Trophoblast cell (in vitro differentiated cells and primary cell): Measurements from ENCODE around the gene GPR171.
A peak's percentile ranks its signal among the peaks of the same experiment; 100 is the strongest.

ENCODE experiments used
- DNase-seq, 2 donors: peaks; one replicate each; pipeline ENCODE4 v3.0.0-alpha.2; 2016
- H2AFZ ChIP-seq: 2 replicates; pipeline ENCODE4 v1.6.1; 2013; ENCODE audit warnings: low read length, moderate library complexity, mild to moderate bottlenecking; ENCODE audit not compliant: insufficient read depth, poor library complexity
- H2AK5ac ChIP-seq: 2 replicates; pipeline ENCODE4 v1.6.1; 2013; ENCODE audit warnings: mild to moderate bottlenecking, low read length
- H2BK120ac ChIP-seq: 2 replicates; pipeline ENCODE4 v1.6.1; 2013; ENCODE audit warnings: low read length, mild to moderate bottlenecking, moderate library complexity; ENCODE audit not compliant: insufficient read depth, poor library complexity
- H2BK12ac ChIP-seq: 2 replicates; pipeline ENCODE4 v1.6.1; 2013; ENCODE audit warnings: mild to moderate bottlenecking, low read length, moderate library complexity
- H2BK5ac ChIP-seq: 2 replicates; pipeline ENCODE4 v1.6.1; 2013; ENCODE audit warnings: low read length, low read depth, moderate library complexity, mild to moderate bottlenecking; ENCODE audit not compliant: poor library complexity
- H3K14ac ChIP-seq: 2 replicates; pipeline ENCODE4 v1.6.1; 2013; ENCODE audit warnings: mild to moderate bottlenecking, low read length
- H3K18ac ChIP-seq: 2 replicates; pipeline ENCODE4 v1.6.1; 2013; ENCODE audit warnings: mild to moderate bottlenecking, low read length
- H3K23ac ChIP-seq: 2 replicates; pipeline ENCODE4 v1.6.1; 2013; ENCODE audit warnings: low read length
- H3K27ac ChIP-seq: 2 replicates; pipeline ENCODE4 v1.5.1; 2013; ENCODE audit warnings: low read depth, mild to moderate bottlenecking, inconsistent platforms, low read length, moderate library complexity
- H3K27me3 ChIP-seq: 2 replicates; pipeline ENCODE4 v1.6.1; 2013; ENCODE audit warnings: inconsistent platforms, mild to moderate bottlenecking, low read length, moderate library complexity; ENCODE audit not compliant: insufficient read depth
- H3K36me3 ChIP-seq, 2 experiments: 1 replicate in 1 of 2; 2 replicates in 1 of 2; pipeline ENCODE4 v1.6.1; 2013; ENCODE audit warnings: low read length in 2 of 2, mild to moderate bottlenecking in 2 of 2, moderate library complexity in 1 of 2; ENCODE audit not compliant: insufficient read depth in 2 of 2, control insufficient read depth in 1 of 2
- H3K4ac ChIP-seq: 2 replicates; pipeline ENCODE4 v1.6.1; 2013; ENCODE audit warnings: low read depth, mild to moderate bottlenecking, low read length, moderate library complexity
- H3K4me1 ChIP-seq, 2 experiments: 1 replicate in 1 of 2; 2 replicates in 1 of 2; pipeline ENCODE4 v1.6.1; 2013; ENCODE audit warnings: low read length in 2 of 2, mild to moderate bottlenecking in 2 of 2, moderate library complexity in 1 of 2; ENCODE audit not compliant: insufficient read depth in 2 of 2, control insufficient read depth in 1 of 2
- H3K4me2 ChIP-seq: 2 replicates; pipeline ENCODE4 v1.6.1; 2013; ENCODE audit warnings: inconsistent platforms, mild to moderate bottlenecking, low read length, moderate library complexity
- H3K4me3 ChIP-seq: 2 replicates; pipeline ENCODE4 v1.5.1; 2013; ENCODE audit warnings: mild to moderate bottlenecking, low read depth, low read length, inconsistent platforms
- H3K79me1 ChIP-seq: one replicate; pipeline ENCODE4 v1.6.1; 2013; ENCODE audit warnings: low read length
- H3K79me2 ChIP-seq: 2 replicates; pipeline ENCODE4 v1.6.1; 2013; ENCODE audit warnings: low read length, mild to moderate bottlenecking; ENCODE audit not compliant: control insufficient read depth, insufficient read depth, poor library complexity
- H3K9ac ChIP-seq: 2 replicates; pipeline ENCODE4 v1.6.1; 2013; ENCODE audit warnings: mild to moderate bottlenecking, low read length
- H3K9me3 ChIP-seq: 2 replicates; pipeline ENCODE4 v1.6.1; 2013; ENCODE audit warnings: low read depth, mild to moderate bottlenecking, control low read depth, inconsistent platforms, low read length; ENCODE audit not compliant: insufficient read depth
- H4K12ac ChIP-seq: 2 replicates; pipeline ENCODE4 v1.6.1; 2013; ENCODE audit warnings: low read depth, mild to moderate bottlenecking, low read length, moderate library complexity
- H4K8ac ChIP-seq: 2 replicates; pipeline ENCODE4 v1.6.1; 2013; ENCODE audit warnings: low read depth, mild to moderate bottlenecking, low read length, moderate library complexity
- H4K91ac ChIP-seq: one replicate; pipeline ENCODE4 v1.6.1; 2013; ENCODE audit warnings: low read depth, mild to moderate bottlenecking, low read length, moderate library complexity
- WGBS: extraction: QIAGEN DNeasy Blood & Tissue Kit; methylation state at CpG from one replicate; pipeline ENCODE4 v1.1.7; 2013; ENCODE audit warnings: missing lambda C conversion rate; ENCODE audit not compliant: insufficient read length, insufficient coverage; ENCODE audit errors: extremely low coverage; 5-methylcytosine and 5-hydroxymethylcytosine counted together

Gene GPR171

DNA sequence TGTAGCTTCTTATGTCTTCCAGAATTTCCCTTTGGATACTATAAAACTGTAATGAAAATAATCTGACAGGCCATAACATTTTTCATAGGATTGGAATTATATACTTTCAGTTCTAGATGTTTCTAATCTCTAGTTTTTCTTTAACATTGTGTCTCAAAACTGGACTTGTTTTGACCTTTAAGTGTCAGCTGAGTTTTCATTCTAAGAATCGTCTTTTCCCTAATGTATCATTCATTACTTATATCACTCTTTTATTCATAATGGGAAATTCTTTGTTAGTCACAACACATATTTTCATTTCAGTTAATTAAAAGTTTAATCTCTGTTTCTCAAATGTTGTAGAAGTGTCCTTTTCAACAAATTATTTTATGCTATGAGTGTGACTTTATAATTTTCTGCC lies 11.9 kb downstream of the GPR171 start:
- Histone ChIP-seq H3K4me1 (no peaks in the 10 kb centered on the region), H3K27me3 (no peaks in the 10 kb centered on the region), H2BK120ac (no peak overlapping the region), H2AK5ac (no peak overlapping the region), H2BK12ac (no peak overlapping the region), H3K79me1 (no peaks in the 10 kb centered on the region), H4K91ac (no peak overlapping the region), H3K14ac (no peak overlapping the region), H4K8ac (no peak overlapping the region), H3K36me3 (peaks cover 11 to 13% of the 10 kb centered on the region in 2 experiments), H3K9me3 (no peaks in the 10 kb centered on the region), H2BK5ac (no peak overlapping the region), H3K9ac (no peak overlapping the region), H3K23ac (no peak overlapping the region), H3K4me3 (no peak overlapping the region), H4K12ac (no peak overlapping the region), H3K4me2 (no peak overlapping the region), H2AFZ (no peak overlapping the region), H3K4ac (no peak overlapping the region), H3K27ac (no peak overlapping the region), H3K79me2 (no peaks in the 10 kb centered on the region), H3K18ac (no peak overlapping the region)
- DNase-seq: no peak
- no CpG with 5 or more reads among the region's 1 CpG for WGBS

DNA sequence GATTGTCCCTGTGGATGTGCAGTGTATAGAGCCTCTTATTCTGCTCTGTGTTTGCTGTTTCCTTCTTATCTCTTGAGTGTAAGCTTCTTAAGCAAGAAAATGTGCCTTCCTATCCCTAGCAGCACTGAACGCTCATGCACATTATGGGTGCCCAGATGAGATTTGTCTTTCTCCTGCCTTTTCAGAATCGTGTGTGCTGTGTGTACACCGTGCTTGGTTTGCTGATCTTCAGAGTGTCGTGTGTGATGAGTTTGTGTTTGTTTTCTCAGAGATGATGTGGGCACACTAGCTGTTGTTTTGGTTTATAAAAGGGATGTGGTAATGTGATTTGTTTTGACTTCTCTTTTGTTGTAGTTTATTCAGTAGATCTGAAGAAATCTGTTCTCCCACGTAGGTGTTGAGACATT lies 19.7 kb downstream of the GPR171 start:
- no peak overlapping the region for H2AFZ ChIP-seq
- H3K36me3 ChIP-seq: peaks cover 9 to 14% of the 10 kb centered on the region in 2 experiments
- H3K4me3 ChIP-seq: no peak overlapping the region
- H3K18ac ChIP-seq: no peak overlapping the region
- H3K27me3 ChIP-seq: no peaks in the 10 kb centered on the region
- H3K9me3 ChIP-seq: no peaks in the 10 kb centered on the region
- peaks cover 2% of the 10 kb centered on the region for H3K79me1 ChIP-seq
- WGBS: no CpG with 5 or more reads among the region's 5 CpGs
- no peaks in the 10 kb centered on the region for H3K79me2 ChIP-seq
- H3K27ac ChIP-seq: no peak overlapping the region
- H4K91ac ChIP-seq: no peak overlapping the region
- H2BK120ac ChIP-seq: no peak overlapping the region
- H4K12ac ChIP-seq: no peak overlapping the region
- H3K4me1 ChIP-seq: peaks cover 0 to 4% of the 10 kb centered on the region in 2 experiments
- no peak overlapping the region for H3K23ac ChIP-seq
- H2BK5ac ChIP-seq: no peak overlapping the region
- H3K4ac ChIP-seq: no peak overlapping the region
- no peak overlapping the region for H3K14ac ChIP-seq
- no peak overlapping the region for H4K8ac ChIP-seq
- no peak overlapping the region for H3K4me2 ChIP-seq
- no peak overlapping the region for H2AK5ac ChIP-seq
- H3K9ac ChIP-seq: no peak overlapping the region
- no peak overlapping the region for H2BK12ac ChIP-seq
- DNase-seq: no peak

DNA sequence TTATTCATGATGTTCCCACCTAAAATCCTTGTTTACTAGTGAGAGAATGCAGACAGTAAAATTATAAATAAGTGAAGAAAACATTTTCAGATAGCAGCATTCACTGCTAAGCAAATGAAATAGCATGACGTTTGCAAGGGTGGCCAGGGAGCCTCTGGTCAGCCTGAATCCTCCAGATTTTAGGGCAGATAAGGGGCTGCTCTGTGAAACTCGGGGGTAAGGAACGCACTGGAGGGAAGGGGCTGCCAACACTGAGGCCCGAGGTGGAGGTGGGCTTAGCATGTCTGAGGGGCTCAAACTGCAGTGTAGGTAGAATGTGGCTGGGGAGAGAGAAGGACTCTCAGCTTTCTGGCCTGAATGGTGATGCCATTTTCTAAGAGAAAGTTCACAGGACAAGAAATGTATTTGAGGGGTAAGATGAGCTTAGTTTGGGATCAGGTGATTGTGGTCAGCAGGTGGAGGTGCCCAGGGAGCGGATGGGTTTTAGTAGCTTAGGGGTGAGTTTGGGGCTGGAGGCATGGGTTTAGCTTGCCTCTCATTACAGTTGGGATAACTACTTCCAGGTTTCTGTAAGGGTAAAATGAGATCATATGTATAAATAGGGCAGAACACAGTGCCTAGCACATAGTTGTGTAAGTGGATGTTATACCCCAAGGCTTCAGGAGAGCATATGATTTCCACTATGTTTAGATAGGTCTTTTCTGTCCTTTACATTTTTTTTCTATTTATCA lies 20.5 kb downstream of the GPR171 start:
- Histone ChIP-seq H3K79me2 (no peaks in the 10 kb centered on the region), H4K8ac (no peak overlapping the region), H4K91ac (peak overlapping the region; percentile 11), H3K4ac (no peak overlapping the region), H2BK5ac (no peak overlapping the region), H3K4me1 (peaks cover 0 to 4% of the 10 kb centered on the region in 2 experiments), H3K4me3 (no peak overlapping the region), H2BK12ac (peak overlapping the region; percentile 9), H2AFZ (no peak overlapping the region), H3K79me1 (peaks cover 2% of the 10 kb centered on the region), H3K14ac (peak overlapping the region; percentile 48), H3K9ac (no peak overlapping the region), H3K23ac (no peak overlapping the region), H3K36me3 (peaks cover 10 to 14% of the 10 kb centered on the region in 2 experiments), H2BK120ac (no peak overlapping the region), H3K18ac (peak overlapping the region; percentile 56), H3K9me3 (no peaks in the 10 kb centered on the region), H3K27me3 (no peaks in the 10 kb centered on the region), H3K27ac (no peak overlapping the region), H2AK5ac (no peak overlapping the region), H3K4me2 (no peak overlapping the region), H4K12ac (peak overlapping the region; percentile 18)
- no peak for DNase-seq
- no CpG with 5 or more reads among the region's 5 CpGs for WGBS

DNA sequence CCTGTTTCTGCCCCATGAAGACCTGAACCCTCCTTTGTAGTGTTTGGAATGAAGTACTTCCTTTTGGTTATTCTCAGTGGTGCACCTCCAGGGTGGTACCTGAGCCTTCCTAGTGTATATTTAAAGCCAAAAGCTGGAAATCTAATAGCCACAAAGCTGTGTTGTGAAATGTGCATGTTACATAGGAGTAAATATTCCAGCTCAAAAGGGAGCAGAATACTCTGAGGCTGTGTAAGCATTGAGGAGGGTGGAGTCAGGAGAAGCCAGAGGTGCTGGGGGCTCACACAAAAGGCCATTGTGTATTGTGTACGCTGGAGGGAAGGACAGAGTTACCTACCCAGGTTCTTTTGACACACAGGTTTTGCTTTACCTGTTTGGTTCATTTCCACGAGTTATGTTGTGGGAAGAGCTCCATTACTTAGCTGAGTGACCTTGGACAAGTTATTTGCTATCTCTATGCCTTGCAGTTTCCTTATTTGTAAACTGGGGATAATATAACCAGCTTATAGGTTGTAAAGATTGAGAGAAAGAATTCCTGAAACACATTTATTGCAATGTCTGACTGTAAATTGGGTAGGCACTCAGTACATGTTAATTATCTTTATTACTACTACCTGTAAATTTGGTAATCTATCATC lies 24.7 kb downstream of the GPR171 start:
- H3K14ac ChIP-seq: no peak overlapping the region
- no peak overlapping the region for H2AFZ ChIP-seq
- peaks cover 2% of the 10 kb centered on the region for H3K79me1 ChIP-seq
- H3K79me2 ChIP-seq: no peaks in the 10 kb centered on the region
- H3K36me3 ChIP-seq: peaks cover 4 to 8% of the 10 kb centered on the region in 2 experiments
- H3K18ac ChIP-seq: no peak overlapping the region
- H4K91ac ChIP-seq: no peak overlapping the region
- H3K9me3 ChIP-seq: no peaks in the 10 kb centered on the region
- no peaks in the 10 kb centered on the region for H3K27me3 ChIP-seq
- no peak overlapping the region for H2AK5ac ChIP-seq
- H4K8ac ChIP-seq: no peak overlapping the region
- H2BK12ac ChIP-seq: no peak overlapping the region
- H4K12ac ChIP-seq: no peak overlapping the region
- H3K4me1 ChIP-seq: peaks cover 0 to 4% of the 10 kb centered on the region in 2 experiments
- no peak for DNase-seq
- H3K23ac ChIP-seq: no peak overlapping the region
- no peak overlapping the region for H3K4me3 ChIP-seq
- no peak overlapping the region for H3K27ac ChIP-seq
- H3K4ac ChIP-seq: no peak overlapping the region
- no peak overlapping the region for H3K4me2 ChIP-seq
- H3K9ac ChIP-seq: no peak overlapping the region
- WGBS: no CpG with 5 or more reads among the region's 2 CpGs
- no peak overlapping the region for H2BK120ac ChIP-seq
- no peak overlapping the region for H2BK5ac ChIP-seq
